Nephron (organoid): ENCODE measurements around the gene SEPTIN10.

Experiments
- H3K27ac Mint-ChIP-seq, 3 experiments: 2 replicates each; pipeline ENCODE4 v1.8.0; 2020; ENCODE audit warnings: mixed read lengths in 3 of 3, mild to moderate bottlenecking in 2 of 3, moderate library complexity in 1 of 3
- H3K27me3 Mint-ChIP-seq: 2 replicates; pipeline ENCODE4 v1.8.0; 2021; ENCODE audit warnings: low read depth, mild to moderate bottlenecking, moderate library complexity, mixed read lengths
- H3K36me3 Mint-ChIP-seq: 2 replicates; pipeline ENCODE4 v1.8.0; 2020; ENCODE audit warnings: low read depth, mixed read lengths
- H3K4me1 Mint-ChIP-seq: 2 replicates; pipeline ENCODE4 v1.8.0; 2020; ENCODE audit warnings: mixed read lengths
- H3K4me3 Mint-ChIP-seq, 3 experiments: 2 replicates each; pipeline ENCODE4 v1.8.0; 2020; ENCODE audit warnings: mild to moderate bottlenecking in 3 of 3, mixed read lengths in 3 of 3, moderate library complexity in 2 of 3
- H3K9me3 Mint-ChIP-seq: 2 replicates; pipeline ENCODE4 v1.8.0; 2020; ENCODE audit warnings: mixed read lengths
- CTCF ChIP-seq, 3 experiments: fragments of 200-600 bp; sonication (generic); IDR thresholded peaks; one replicate each; pipeline ENCODE4 v1.5.0; 2021; ENCODE audit warnings: antibody characterized with exemption in 3 of 3; ENCODE audit not compliant: unreplicated experiment in 3 of 3

The SEPTIN10 gene

GRCh38 chr2:109654326-109655050 lies 40.7 kb upstream of the SEPTIN10 start:
- H3K4me1 Mint-ChIP-seq = peaks cover 19% of the 10 kb centered on the region

GRCh38 chr2:109649736-109650695 lies 36.2 kb upstream of the SEPTIN10 start:
- Mint-ChIP-seq H3K4me3 (no peak overlapping the region), H3K36me3 (no peaks in the 10 kb centered on the region), H3K27ac (no peak overlapping the region), H3K27me3 (peaks cover 14% of the 10 kb centered on the region), H3K9me3 (no peaks in the 10 kb centered on the region), H3K4me1 (peaks cover 23% of the 10 kb centered on the region)
- no peak for TF ChIP-seq CTCF (IDR thresholded peaks at IDR 0.05; ENCODE audit: unreplicated experiment in 3 of 3)

More at GRCh38 chr2:109654326-109655050, 40.7 kb upstream of the SEPTIN10 start:
- peaks cover 9% of the 10 kb centered on the region for H3K27me3 Mint-ChIP-seq
- H3K9me3 Mint-ChIP-seq = no peaks in the 10 kb centered on the region
- no peak overlapping the region for H3K27ac Mint-ChIP-seq
- no peak overlapping the region for H3K4me3 Mint-ChIP-seq
- H3K36me3 Mint-ChIP-seq = no peaks in the 10 kb centered on the region
- TF ChIP-seq CTCF (IDR thresholded peaks at IDR 0.05; ENCODE audit: unreplicated experiment in 3 of 3) = no peak

- no peak for TF ChIP-seq CTCF (IDR thresholded peaks at IDR 0.05; ENCODE audit: unreplicated experiment in 3 of 3)
- H3K4me1 Mint-ChIP-seq = peaks cover 26% of the 10 kb centered on the region
- no peaks in the 10 kb centered on the region for H3K9me3 Mint-ChIP-seq
Measured at GRCh38 chr2:109648041-109648527, 34.3 kb upstream of the SEPTIN10 start.

GRCh38 chr2:109647636-109648035 lies 33.9 kb upstream of the SEPTIN10 start:
- Mint-ChIP-seq H3K9me3 (no peaks in the 10 kb centered on the region), H3K36me3 (no peaks in the 10 kb centered on the region), H3K4me1 (peaks cover 26% of the 10 kb centered on the region), H3K27me3 (peaks cover 12% of the 10 kb centered on the region), H3K4me3 (no peak overlapping the region), H3K27ac (no peak overlapping the region)
- TF ChIP-seq CTCF (IDR thresholded peaks at IDR 0.05; ENCODE audit: unreplicated experiment in 3 of 3) = no peak

More at GRCh38 chr2:109648041-109648527, 34.3 kb upstream of the SEPTIN10 start:
- Mint-ChIP-seq H3K27me3 (peaks cover 12% of the 10 kb centered on the region), H3K27ac (no peak overlapping the region), H3K4me3 (no peak overlapping the region), H3K36me3 (no peaks in the 10 kb centered on the region)

GRCh38 chr2:109646961-109647360 lies 33.2 kb upstream of the SEPTIN10 start:
- H3K4me3 Mint-ChIP-seq = no peak overlapping the region
- peaks cover 12% of the 10 kb centered on the region for H3K27me3 Mint-ChIP-seq
- peaks cover 26% of the 10 kb centered on the region for H3K4me1 Mint-ChIP-seq
- H3K9me3 Mint-ChIP-seq = no peaks in the 10 kb centered on the region
- no peak for TF ChIP-seq CTCF (IDR thresholded peaks at IDR 0.05; ENCODE audit: unreplicated experiment in 3 of 3)
- no peaks in the 10 kb centered on the region for H3K36me3 Mint-ChIP-seq
- no peak overlapping the region for H3K27ac Mint-ChIP-seq
